Measurements from ENCODE around the gene PARM1.

PARM1 gene

GRCh38 chr4:75087416-75087815 lies 154.5 kb downstream of the PARM1 start:
- DNase-seq (ENCODE audit: low read depth) = no peak

GRCh38 chr4:75087865-75088264 lies 154.9 kb downstream of the PARM1 start:
- no peak for DNase-seq (ENCODE audit: low read depth)

- DNase-seq (ENCODE audit: low read depth) = no peak
Measured at GRCh38 chr4:75089206-75089605, 156.3 kb downstream of the PARM1 start.

DNA sequence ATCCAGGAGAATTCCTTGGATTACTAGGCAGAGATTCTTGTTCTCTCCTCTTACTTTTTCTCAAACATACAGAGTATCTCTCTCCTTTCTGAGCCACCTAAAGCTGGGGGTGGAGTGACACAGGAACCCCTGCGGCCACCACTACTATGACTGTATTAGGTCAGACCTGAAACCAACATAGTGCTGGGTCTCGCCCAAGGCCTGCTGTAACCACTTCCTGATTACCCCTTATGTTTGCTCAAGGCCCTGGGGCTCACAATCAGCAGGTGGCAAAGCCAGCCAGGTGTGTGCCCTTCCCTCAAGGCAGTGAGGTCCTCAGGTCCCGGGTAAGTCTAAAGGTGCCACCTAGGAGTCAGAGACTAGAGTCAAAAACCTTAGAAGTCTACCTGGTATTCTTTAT lies 166.4 kb downstream of the PARM1 start:
- DNase-seq (ENCODE audit: low read depth) = no peak

Measured in GM04504 (cell line).